ENCODE data around the gene PSME3. TPM values are rescaled to one million over a fixed set of nuclear protein-coding genes. Genes with fewer than 3 reads are reported as not detected.
"Not testable (repeated sequence)": the region's sequence is repeated elsewhere in the genome, so short reads cannot be mapped to it uniquely, and the experiment has no call there.

Gene PSME3
- total RNA-seq, 1 donor from 2014 or later = 89.3 TPM

- not testable (repeated sequence) for DNase-seq (ENCODE audit: low read depth, low spot score)
Measured at GRCh38 chr17:42873932-42874695, 40.9 kb downstream of the PSME3 start.

DNA sequence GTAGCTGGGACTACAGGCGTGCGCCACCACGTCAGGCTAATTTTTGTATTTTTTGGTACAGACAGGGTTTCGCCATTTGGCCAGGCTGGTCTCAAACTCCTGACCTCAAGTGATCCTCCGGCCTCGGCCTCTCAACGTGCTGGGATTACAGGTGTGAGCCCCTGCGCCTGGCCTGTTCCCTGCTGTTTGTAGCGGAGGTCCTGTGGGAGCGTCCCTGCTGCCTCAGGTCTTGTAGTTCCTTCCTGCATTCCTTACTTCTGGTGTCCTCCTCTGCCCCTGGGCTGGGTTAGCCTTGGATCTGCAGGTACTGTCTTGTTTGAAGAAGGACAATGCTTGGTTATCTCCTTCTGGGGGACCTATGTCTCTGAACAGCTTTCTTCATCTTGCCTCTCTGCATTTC lies 43.8 kb downstream of the PSME3 start:
- DNase-seq (ENCODE audit: low read depth, low spot score) = no peak

GRCh38 chr17:42878123-42878880 lies 45.1 kb downstream of the PSME3 start:
- DNase-seq (ENCODE audit: low read depth, low spot score) = no peak

DNA sequence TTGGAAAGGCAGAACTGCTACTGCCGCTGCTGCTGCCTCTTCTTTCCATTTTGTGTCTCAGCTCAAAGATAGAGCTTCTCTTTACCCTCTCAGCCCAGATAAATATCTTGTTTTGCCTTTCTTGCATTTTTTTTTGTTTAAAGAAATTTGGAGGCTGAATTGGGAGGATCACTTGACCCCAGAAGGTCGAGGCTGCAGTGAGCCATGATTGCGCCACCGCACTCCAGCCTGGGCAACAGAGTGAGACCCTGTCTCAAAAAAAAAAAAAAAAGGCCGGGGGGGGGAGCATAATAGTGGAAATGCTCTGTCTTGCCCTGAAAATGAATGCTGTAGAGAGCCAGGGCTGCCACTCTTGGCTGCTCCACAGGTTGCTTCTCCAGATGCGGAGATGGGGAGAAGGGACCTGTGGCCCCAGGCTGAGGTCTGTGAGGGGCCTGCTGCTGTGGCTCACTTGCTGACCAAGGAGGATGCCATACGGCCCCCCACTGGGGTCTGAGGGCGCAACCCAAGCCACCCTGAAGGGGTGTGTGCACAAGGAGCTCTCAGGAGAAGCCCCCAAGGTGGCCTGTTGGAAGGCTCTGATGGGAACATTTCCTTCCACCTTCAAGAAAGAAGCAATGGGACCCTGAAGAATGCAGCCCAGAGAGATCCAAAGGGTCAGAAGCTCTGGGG lies 45.9 kb downstream of the PSME3 start:
- DNase-seq (ENCODE audit: low read depth, low spot score) = no peak

- no peak for DNase-seq (ENCODE audit: low read depth, low spot score)
Measured at GRCh38 chr17:42879596-42879985, 46.4 kb downstream of the PSME3 start.

DNA sequence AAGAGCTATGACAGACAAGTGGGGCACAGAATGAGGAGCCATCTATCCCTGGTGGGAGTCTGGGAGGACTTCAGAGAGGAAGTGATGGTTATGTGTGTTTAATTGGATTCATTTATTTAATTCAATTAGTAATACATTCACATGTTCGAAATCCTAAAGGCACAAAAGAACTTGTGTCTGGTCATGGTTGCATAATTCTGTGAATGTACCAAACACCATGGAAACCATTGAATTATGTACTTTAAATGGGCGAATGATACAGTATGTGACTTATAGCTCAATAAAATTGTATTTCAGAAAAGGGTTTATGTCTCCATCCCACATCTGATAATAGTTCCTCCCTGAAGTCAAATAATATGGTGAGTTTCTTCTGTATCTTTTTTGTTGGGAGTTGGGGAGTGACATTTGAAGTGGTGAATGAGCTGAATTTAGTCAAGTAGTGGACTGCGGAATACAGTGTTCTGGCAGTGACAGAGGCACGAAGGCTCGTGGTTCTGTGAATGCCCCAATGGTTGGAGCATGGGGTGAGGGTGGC lies 47.6 kb downstream of the PSME3 start:
- no peak for DNase-seq (ENCODE audit: low read depth, low spot score)

DNA sequence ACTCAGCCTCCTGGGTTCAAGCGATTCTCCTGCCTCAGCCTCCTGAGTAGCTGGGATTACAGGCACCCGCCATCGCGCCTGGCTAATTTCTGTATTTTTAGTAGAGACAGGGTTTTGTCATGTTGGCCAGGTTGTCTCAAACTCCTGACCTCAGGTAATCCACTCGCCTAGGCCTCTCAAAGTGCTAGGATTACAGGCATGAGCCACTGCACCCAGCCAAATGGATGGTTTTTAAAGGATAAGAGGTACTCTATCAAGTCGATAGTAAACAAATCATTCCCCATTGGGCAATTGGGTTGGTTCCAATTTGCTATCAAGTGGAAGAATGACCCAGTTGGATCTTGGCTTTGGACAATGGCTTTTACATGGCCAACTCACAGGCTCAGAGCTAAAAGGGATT lies 48.5 kb downstream of the PSME3 start:
- not testable (repeated sequence) for DNase-seq (ENCODE audit: low read depth, low spot score)

- DNase-seq (ENCODE audit: low read depth, low spot score) = no peak
Measured at GRCh38 chr17:42882166-42882565, 49.0 kb downstream of the PSME3 start.

DNA sequence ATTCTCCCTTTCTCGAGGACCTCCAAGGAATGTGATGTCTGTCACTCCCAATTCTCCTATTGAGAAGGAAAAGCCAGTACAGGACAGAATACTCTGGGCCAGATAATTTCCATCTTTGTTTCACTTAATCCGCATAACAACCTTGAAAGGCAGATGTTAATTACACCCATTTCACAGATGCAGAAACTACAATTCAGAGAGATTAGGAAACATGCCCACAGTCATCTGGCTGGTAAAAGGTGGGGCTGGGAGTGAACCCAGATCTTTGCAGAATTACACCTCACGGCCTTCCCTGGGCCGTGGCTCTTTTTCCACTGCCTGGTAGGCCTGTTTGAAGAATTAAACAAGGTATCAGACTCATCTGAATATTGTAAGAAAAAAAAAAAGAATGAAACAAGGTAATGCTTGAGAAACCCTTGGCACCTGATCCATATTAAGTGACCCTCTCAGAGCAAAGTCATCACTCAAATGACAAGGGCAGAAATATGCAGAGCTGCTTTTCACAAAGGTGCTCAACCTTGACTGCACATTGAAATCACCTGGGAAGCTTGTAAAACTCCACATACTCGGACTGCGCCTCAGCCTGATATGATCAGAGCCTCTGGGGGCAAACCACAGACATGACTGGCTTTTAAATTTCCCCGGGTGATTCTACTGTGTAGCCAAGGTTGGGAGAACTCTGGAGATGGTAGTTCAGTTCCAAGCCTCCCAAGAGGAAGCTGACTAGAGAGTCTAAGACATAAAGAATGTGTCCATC lies 50.8 kb downstream of the PSME3 start:
- DNase-seq (ENCODE audit: low read depth, low spot score) = no peak

DNA sequence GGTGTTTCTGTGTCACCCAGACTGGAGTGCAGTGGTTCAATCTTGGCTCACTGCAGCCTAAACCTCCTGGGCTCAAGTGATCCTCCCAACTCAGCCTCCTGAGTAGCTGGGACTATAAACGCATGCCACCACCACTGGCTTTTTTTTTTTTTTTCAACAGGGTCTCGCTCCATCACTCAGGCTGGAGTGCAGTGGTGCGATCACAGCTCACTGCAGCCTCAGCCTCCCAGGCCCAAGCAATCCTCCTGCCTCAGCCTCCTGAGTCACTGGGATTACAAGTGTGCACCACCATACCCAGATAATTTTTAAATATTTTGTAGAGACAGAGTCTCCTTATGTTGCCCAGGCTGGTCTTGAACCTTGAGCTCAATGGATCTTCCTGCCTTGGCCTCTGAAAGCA lies 52.6 kb downstream of the PSME3 start:
- not testable (repeated sequence) for DNase-seq (ENCODE audit: low read depth, low spot score)

- no peak for DNase-seq (ENCODE audit: low read depth, low spot score)
Measured at GRCh38 chr17:42886283-42887176, 53.3 kb downstream of the PSME3 start.

DNA sequence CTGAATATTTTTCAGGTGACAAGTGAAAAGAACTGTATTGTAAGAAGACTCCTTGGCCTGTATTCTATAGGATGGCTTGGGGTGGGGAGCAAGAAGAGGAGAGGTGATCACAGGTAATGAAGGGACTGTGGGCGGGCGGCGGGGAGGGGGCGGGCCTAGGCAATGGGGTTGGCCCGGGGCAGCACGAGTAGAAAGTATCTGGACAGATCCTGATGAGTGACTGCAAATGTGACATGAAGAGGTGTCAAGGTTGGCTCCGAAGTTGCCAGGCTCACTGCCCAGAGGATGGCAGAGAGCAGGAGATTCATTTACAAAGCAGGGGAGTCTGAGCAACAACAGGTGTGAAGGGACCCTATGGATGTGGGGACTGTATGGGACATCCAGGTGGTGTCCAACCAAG lies 56.6 kb downstream of the PSME3 start:
- DNase-seq (ENCODE audit: low read depth, low spot score) = no peak

GRCh38 chr17:42891539-42892152 lies 58.4 kb downstream of the PSME3 start:
- DNase-seq (ENCODE audit: low read depth, low spot score) = no peak

DNA sequence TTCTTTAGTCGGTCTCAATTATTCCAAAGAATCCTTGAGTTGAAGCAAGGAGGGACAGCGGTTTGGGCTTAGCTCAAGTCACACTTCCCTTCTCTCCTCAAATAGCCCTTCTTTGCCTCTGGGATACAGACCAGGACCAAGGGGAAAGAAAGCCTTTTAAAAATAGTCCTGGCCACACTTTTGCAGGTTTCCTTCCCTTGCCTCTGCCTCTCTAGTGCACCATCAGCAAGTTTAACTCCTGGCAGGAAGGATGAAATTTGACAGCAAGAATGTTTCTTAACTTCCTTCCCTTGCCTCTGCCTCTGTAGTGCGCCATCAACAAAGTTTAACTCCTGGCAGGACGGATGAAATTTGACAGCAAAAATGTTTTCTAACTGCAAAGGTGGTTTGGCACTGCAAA lies 60.2 kb downstream of the PSME3 start:
- DNase-seq (ENCODE audit: low read depth, low spot score) = no peak

Other genes starting within 250 kb of the PSME3 start
- 52.4 and 54.0 TPM in 2 replicates for gene RETREG3, start 224.0 kb upstream of the PSME3 start, total RNA-seq
- gene TUBG1, start 223.7 kb upstream of the PSME3 start, total RNA-seq = 24.3 and 42.7 TPM in 2 replicates
- gene TUBG2, start 174.1 kb upstream of the PSME3 start, total RNA-seq = 3.6 and 4.4 TPM in 2 replicates
- gene PLEKHH3, start 156.4 kb upstream of the PSME3 start, total RNA-seq = 6.3 and 8.5 TPM in 2 replicates
- gene CCR10, start 151.6 kb upstream of the PSME3 start, total RNA-seq = 1.9 and 2.2 TPM in 2 replicates
- gene CNTNAP1, start 150.9 kb upstream of the PSME3 start, total RNA-seq = 30.9 and 35.4 TPM in 2 replicates
- gene EZH1, start 88.4 kb upstream of the PSME3 start, total RNA-seq = 7.5 and 13.4 TPM in 2 replicates
- gene RAMP2, start 72.2 kb upstream of the PSME3 start, total RNA-seq = 2.1 and 5.4 TPM in 2 replicates
- gene VPS25, start 59.9 kb upstream of the PSME3 start, total RNA-seq = 39.0 and 55.6 TPM in 2 replicates
- 0.33 and 2.6 TPM in 2 replicates for gene WNK4, start 52.8 kb upstream of the PSME3 start, total RNA-seq
- gene COA3, start 34.7 kb upstream of the PSME3 start, total RNA-seq = 71.8 and 73.5 TPM in 2 replicates
- gene CNTD1, start 34.5 kb upstream of the PSME3 start, total RNA-seq = 0.04 TPM in 1 of 2 replicates, not detected in the other
- 172 and 180 TPM in 2 replicates for gene BECN1, start 9.1 kb upstream of the PSME3 start, total RNA-seq
- 0.26 and 0.49 TPM in 2 replicates for gene AOC2, start 11.2 kb downstream of the PSME3 start, total RNA-seq
- gene AOC3, start 17.8 kb downstream of the PSME3 start, total RNA-seq = 0.04 TPM in 1 of 2 replicates, not detected in the other
- not detected in 2 replicates for gene G6PC1, start 67.4 kb downstream of the PSME3 start, total RNA-seq
- 22.2 and 29.3 TPM in 2 replicates for gene AARSD1, start 131.1 kb downstream of the PSME3 start, total RNA-seq
- 0.26 TPM in 1 of 2 replicates, not detected in the other for gene PTGES3L, start 146.7 kb downstream of the PSME3 start, total RNA-seq
- 11.7 and 12.5 TPM in 2 replicates for gene RUNDC1, start 147.2 kb downstream of the PSME3 start, total RNA-seq
- 827 and 1,178 TPM in 2 replicates for gene RPL27, start 165.0 kb downstream of the PSME3 start, total RNA-seq
- 15.0 and 20.3 TPM in 2 replicates for gene IFI35, start 173.4 kb downstream of the PSME3 start, total RNA-seq
- gene VAT1, start 189.0 kb downstream of the PSME3 start, total RNA-seq = 226 and 227 TPM in 2 replicates
- gene RND2, start 191.8 kb downstream of the PSME3 start, total RNA-seq = 0.35 and 0.46 TPM in 2 replicates